AG10803 (cell line): ENCODE data around the gene CCL4L2.
"Not testable (repeated sequence)": the region's sequence is repeated elsewhere in the genome, so short reads cannot be mapped to it uniquely, and the experiment has no call there.

Experiments used
- DNase-seq: peaks from one replicate; pipeline ENCODE4 v3.0.0; 2010; ENCODE audit warnings: low read depth
- H3K4me3 ChIP-seq: 2 replicates; pipeline ENCODE4 v1.5.1; 2011; ENCODE audit warnings: mild to moderate bottlenecking, low read length, control low read depth
- TF ChIP-seq, protein P1 (sequence below): conservative IDR thresholded peaks from 2 replicates; pipeline ENCODE4 v1.5.1; 2011; ENCODE audit warnings: mild to moderate bottlenecking, low read length, control low read depth, inconsistent platforms

CCL4L2 gene

DNA sequence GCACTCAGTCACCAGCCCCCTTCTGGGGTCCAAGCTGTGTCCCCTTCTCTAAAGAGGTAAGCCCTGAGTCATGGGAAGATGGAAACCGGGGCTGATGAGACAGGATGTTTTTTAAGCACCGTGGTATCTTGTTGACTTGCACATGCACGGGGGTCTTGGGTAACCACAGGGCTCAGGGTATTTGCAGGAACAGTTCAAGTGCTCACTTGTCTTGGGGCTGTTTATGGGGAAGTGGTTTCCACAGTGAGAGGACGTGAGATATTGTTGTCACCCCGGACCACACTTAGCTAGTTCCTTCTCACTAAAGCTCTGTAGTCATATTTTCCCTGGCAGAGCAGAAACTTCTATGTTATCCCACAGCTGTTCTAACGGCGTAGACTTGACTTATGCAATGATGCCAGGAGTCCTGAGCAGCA, 22.0 kb upstream of the CCL4L2 start:
- DNase-seq: no peak
- TF ChIP-seq, protein P1, sequence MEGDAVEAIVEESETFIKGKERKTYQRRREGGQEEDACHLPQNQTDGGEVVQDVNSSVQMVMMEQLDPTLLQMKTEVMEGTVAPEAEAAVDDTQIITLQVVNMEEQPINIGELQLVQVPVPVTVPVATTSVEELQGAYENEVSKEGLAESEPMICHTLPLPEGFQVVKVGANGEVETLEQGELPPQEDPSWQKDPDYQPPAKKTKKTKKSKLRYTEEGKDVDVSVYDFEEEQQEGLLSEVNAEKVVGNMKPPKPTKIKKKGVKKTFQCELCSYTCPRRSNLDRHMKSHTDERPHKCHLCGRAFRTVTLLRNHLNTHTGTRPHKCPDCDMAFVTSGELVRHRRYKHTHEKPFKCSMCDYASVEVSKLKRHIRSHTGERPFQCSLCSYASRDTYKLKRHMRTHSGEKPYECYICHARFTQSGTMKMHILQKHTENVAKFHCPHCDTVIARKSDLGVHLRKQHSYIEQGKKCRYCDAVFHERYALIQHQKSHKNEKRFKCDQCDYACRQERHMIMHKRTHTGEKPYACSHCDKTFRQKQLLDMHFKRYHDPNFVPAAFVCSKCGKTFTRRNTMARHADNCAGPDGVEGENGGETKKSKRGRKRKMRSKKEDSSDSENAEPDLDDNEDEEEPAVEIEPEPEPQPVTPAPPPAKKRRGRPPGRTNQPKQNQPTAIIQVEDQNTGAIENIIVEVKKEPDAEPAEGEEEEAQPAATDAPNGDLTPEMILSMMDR: no peak
- H3K4me3 ChIP-seq: no peak overlapping the region

DNA sequence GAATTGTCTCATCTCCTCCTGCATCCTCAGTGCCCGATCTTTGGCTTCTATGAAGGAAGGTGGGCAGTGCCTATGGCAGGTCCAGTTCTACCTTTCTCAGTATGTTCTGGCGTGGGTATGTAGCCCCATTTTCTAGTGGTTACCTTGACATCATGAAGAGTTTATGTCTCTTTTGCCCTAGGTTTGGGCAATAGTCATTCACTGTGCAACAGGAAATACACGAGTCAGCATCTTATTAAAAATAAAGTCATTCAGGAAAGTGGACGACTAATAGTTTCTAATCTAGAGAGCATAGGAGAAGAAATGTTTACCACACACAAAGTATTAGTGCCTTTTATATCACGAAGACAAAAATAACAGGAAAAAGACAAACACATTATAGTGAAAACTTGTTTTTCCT, 20.9 kb upstream of the CCL4L2 start:
- DNase-seq, H3K4me3 ChIP-seq: not testable (repeated sequence)

- DNase-seq, H3K4me3 ChIP-seq: not testable (repeated sequence)
Measured at GRCh38 chr17:36190549-36191330, 20.1 kb upstream of the CCL4L2 start.

DNA sequence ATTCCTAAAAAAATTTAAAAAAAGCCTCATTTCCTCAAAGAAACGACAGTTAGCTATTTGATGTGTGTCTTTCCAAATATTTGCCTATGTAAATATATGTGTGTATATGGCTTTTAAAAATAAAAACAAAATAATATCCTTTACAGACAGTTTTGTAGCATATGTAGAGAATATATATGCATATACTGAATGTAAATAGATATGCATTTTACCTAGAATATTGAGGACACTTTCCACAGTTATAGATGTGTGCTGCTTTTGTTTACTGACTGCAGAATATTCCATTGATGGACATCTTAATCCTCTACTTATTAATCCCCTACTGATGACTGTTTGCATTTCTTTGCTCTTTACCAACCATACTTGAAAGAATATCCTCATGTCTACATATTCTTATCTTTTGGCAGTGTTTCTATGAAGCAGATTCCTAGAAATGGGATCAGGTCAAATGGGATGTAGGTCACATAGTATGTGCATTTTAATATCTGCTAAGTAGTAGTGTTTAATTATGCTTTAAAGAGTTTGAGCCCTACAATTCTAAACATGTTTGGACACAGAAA, 17.6 kb upstream of the CCL4L2 start:
- no peak overlapping the region for H3K4me3 ChIP-seq
- no peak for DNase-seq
- TF ChIP-seq, protein P1: no peak

DNA sequence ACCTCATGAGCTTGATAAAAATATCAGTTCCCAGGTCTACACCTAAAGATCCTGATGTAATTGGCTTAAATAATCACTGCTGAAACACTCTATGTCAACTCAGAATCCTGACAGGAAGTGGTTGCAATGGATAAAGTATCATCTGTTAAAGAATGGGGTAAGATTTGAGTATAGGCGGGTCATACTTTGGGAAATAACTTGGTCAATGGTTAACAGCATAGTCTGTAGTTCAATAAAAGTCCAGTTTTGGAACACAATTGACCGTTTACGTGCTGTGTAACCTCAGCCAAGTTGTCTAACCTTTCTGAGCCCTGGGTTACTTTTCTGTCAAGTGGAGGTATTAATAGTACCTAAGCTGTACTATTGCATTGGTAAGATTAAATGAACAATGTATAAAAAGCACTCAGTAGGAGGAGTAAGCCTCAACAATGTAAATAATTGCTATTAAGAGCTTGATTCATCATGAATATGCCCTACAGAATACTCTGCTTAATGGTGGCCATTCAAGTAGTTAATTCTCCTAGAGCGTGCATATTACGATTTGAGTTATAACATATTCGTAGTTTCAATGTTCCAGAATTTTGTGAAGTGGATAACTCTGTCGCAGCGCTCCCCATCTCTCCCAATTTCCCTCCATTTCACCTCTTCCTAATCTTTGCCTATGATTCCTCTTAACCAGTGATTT, 16.6 kb upstream of the CCL4L2 start:
- DNase-seq, H3K4me3 ChIP-seq: not testable (repeated sequence)

GRCh38 chr17:36194832-36195433, 15.9 kb upstream of the CCL4L2 start:
- not testable (repeated sequence) for H3K4me3 ChIP-seq, DNase-seq

DNA sequence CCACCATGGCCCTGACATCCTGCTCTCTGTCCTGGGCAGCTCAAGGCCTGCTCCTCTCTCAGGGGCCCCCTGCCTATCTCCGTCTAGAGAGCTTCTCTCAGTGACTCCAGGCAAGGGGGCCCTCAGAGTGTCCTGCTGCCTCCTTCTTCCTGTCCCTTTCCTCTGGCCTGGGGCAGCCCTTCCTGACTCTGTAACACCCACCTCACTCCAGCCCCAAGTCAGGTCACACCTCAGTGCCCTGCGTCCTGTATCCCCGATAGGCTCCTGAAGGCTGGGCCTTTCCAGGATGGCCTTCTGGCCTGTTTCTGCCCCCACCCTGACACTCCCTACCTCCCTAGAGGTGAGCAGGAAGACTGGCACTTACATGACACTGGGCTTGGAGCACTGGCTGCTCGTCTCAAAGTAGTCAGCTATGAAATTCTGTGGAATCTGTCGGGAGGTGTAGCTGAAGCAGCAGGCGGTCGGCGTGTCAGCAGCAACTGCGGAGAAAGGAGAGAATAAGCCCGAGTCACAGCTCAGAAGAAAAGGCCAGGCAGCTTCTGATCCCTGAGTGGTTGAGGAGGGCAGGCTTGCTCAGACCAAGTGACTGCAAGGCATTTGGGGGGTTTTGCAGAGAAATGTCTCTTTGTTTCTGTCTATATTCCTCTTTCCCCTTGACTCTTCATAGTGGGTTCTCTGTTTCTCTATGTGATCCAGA, 15.3 kb upstream of the CCL4L2 start:
- no peak overlapping the region for H3K4me3 ChIP-seq
- TF ChIP-seq, protein P1: no peak
- DNase-seq: no peak

DNA sequence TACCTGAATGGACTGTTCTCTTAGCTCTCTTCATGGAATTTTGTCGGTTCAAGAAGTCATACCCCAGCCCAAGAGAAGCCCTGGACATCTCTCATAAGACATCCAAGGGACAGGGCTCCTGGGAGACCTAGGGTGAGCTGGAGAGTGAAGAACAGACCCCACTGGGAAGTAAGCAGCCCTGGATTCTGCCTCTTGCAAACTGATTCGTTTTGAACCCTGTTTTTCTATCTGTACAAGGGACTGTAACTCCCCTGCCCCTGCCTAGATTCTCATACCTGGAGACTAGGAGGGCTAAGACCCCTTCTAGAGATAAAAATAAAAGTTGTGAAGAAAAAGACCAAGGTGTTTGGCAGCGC, 14.8 kb upstream of the CCL4L2 start:
- DNase-seq: no peak
- TF ChIP-seq, protein P1: no peak
- no peak overlapping the region for H3K4me3 ChIP-seq

- TF ChIP-seq, protein P1: no peak
- H3K4me3 ChIP-seq: no peak overlapping the region
- no peak for DNase-seq
Measured at GRCh38 chr17:36197387-36197703, 13.5 kb upstream of the CCL4L2 start.
